Activated T-cell treated with anti-CD3 and anti-CD28 coated beads, Interleukin-2, amount 50 U/mL, for 4 hours (primary cell): ENCODE measurements around the gene GMPR. TPM values are rescaled to one million over a fixed set of nuclear protein-coding genes. Genes with fewer than 3 reads are reported as not detected.
"Not testable (repeated sequence)": the region's sequence is repeated elsewhere in the genome, so short reads cannot be mapped to it uniquely, and the experiment has no call there.

Source experiments
- ATAC-seq, 2 donors: fragments of 200-7000 bp; cut with Tn5 transposase; one replicate each; pipeline ENCODE4 v1.10.0; 2021
- DNase-seq: peaks from one replicate; pipeline ENCODE4 v3.0.0-alpha.2; 2020
- H3K27me3 Mint-ChIP-seq: one replicate; pipeline ENCODE4 v1.8.0; 2021; ENCODE audit warnings: low read depth, mixed read lengths
- H3K36me3 Mint-ChIP-seq: one replicate; pipeline ENCODE4 v1.8.0; 2022; ENCODE audit warnings: mixed read lengths; ENCODE audit not compliant: insufficient read depth
- H3K4me1 Mint-ChIP-seq: one replicate; pipeline ENCODE4 v1.8.0; 2021; ENCODE audit warnings: low read depth, mixed read lengths
- H3K4me3 Mint-ChIP-seq: one replicate; pipeline ENCODE4 v1.8.0; 2021; ENCODE audit warnings: mild to moderate bottlenecking, moderate library complexity, mixed read lengths
- H3K9me3 Mint-ChIP-seq: one replicate; pipeline ENCODE4 v1.8.0; 2021; ENCODE audit warnings: mixed read lengths
- total RNA-seq, 3 donors: library from RNA; stranded (reverse); gene quantifications; one replicate each; pipeline ENCODE4 v1.2.1, GENCODE V29; 2021

Gene GMPR
- total RNA-seq, 3 donors from 2014 or later, result 0.38 to 1.2 (median 0.58) TPM

GRCh38 chr6:16212276-16212675 lies 26.1 kb upstream of the GMPR start:
- Mint-ChIP-seq H3K4me1 (no peaks in the 10 kb centered on the region), H3K36me3 (no peaks in the 10 kb centered on the region), H3K4me3 (no peak overlapping the region), H3K27me3 (peaks cover 40% of the 10 kb centered on the region), H3K9me3 (no peaks in the 10 kb centered on the region)
- DNase-seq, result no peak
- ATAC-seq, result no peak

GRCh38 chr6:16216501-16217155 lies 21.8 kb upstream of the GMPR start:
- DNase-seq, result no peak
- Mint-ChIP-seq H3K27me3 (peaks cover 48% of the 10 kb centered on the region), H3K9me3 (no peaks in the 10 kb centered on the region), H3K36me3 (no peaks in the 10 kb centered on the region), H3K4me1 (no peaks in the 10 kb centered on the region), H3K4me3 (no peak overlapping the region)
- ATAC-seq, result no peak

- DNase-seq (no peak), ATAC-seq (no peak)
- no peaks in the 10 kb centered on the region for H3K9me3 Mint-ChIP-seq
- no peak overlapping the region for H3K4me3 Mint-ChIP-seq
- H3K36me3 Mint-ChIP-seq, result no peaks in the 10 kb centered on the region
- peaks cover 42% of the 10 kb centered on the region for H3K27me3 Mint-ChIP-seq
- H3K4me1 Mint-ChIP-seq, result no peaks in the 10 kb centered on the region
Measured at GRCh38 chr6:16217156-16217721, 21.1 kb upstream of the GMPR start.

- Mint-ChIP-seq H3K27me3 (peaks cover 10% of the 10 kb centered on the region), H3K4me3 (no peak overlapping the region), H3K36me3 (no peaks in the 10 kb centered on the region), H3K4me1 (no peaks in the 10 kb centered on the region), H3K9me3 (no peaks in the 10 kb centered on the region)
- peak in 1 of 2 donors; percentile 54 for ATAC-seq
- no peak for DNase-seq
Measured at GRCh38 chr6:16222826-16223225, 15.6 kb upstream of the GMPR start.

DNA sequence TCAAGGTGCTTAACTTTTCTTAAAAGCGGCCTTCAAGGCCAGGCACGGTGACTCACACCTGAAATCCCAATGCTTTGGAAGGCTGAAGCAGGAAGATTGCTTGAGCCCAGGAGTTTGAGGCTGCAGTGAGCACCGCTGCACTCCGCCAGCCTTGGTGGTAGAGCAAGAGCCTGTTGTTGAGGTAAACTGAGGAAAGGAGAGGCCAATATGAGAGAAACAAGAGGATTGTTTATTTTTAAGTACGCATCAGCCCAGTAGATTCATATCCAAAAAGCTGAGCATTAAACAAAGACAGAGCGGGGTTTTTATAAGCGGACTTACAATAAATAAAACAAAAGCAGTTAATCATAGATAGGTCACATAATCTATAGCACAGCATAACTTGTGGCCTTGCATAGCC lies 15.0 kb upstream of the GMPR start:
- H3K9me3 Mint-ChIP-seq, result no peaks in the 10 kb centered on the region
- peaks cover 8% of the 10 kb centered on the region for H3K27me3 Mint-ChIP-seq
- no peak overlapping the region for H3K4me3 Mint-ChIP-seq
- no peaks in the 10 kb centered on the region for H3K4me1 Mint-ChIP-seq
- H3K36me3 Mint-ChIP-seq, result no peaks in the 10 kb centered on the region
- ATAC-seq (no peak), DNase-seq (no peak)

GRCh38 chr6:16224409-16224808 lies 14.0 kb upstream of the GMPR start:
- ATAC-seq, result no peak
- no peak overlapping the region for H3K4me3 Mint-ChIP-seq

DNA sequence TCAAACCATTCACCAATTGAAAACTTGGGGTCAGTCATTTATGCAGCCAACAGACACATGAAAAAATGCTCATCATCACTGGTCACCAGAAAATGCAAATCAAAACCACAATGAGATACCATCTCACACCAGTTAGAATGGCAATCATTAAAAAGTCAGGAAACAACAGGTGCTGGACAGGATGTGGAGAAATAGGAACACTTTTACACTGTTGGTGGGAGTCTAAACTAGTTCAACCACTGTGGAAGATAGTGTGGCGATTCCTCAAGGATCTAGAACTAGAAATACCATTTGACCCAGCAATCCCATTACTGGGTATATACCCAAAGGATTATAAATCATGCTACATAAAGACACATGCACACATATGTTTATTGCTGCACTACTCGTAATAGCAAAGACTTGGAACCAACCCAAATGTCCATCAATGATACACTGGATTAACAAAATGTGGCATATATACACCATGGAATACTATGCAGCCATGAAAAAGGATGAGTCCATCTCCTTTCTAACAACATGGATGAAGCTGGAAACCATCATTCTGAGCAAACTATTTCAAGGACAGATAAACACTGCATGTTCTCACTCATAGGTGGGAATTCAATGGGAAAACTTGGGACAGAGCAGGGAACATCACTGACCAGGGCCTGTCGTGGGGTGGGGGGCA lies 13.2 kb upstream of the GMPR start:
- ATAC-seq, H3K4me1 Mint-ChIP-seq, H3K9me3 Mint-ChIP-seq, DNase-seq, H3K27me3 Mint-ChIP-seq, H3K36me3 Mint-ChIP-seq, H3K4me3 Mint-ChIP-seq: not testable (repeated sequence)

More at GRCh38 chr6:16224409-16224808, 14.0 kb upstream of the GMPR start:
- no peak for DNase-seq
- H3K27me3 Mint-ChIP-seq, result peaks cover 5% of the 10 kb centered on the region
- no peaks in the 10 kb centered on the region for H3K4me1 Mint-ChIP-seq
- no peaks in the 10 kb centered on the region for H3K9me3 Mint-ChIP-seq
- H3K36me3 Mint-ChIP-seq, result no peaks in the 10 kb centered on the region

- not testable (repeated sequence) for H3K9me3 Mint-ChIP-seq, ATAC-seq, DNase-seq, H3K36me3 Mint-ChIP-seq, H3K4me1 Mint-ChIP-seq, H3K27me3 Mint-ChIP-seq, H3K4me3 Mint-ChIP-seq
Measured at GRCh38 chr6:16226117-16227047, 12.0 kb upstream of the GMPR start.

DNA sequence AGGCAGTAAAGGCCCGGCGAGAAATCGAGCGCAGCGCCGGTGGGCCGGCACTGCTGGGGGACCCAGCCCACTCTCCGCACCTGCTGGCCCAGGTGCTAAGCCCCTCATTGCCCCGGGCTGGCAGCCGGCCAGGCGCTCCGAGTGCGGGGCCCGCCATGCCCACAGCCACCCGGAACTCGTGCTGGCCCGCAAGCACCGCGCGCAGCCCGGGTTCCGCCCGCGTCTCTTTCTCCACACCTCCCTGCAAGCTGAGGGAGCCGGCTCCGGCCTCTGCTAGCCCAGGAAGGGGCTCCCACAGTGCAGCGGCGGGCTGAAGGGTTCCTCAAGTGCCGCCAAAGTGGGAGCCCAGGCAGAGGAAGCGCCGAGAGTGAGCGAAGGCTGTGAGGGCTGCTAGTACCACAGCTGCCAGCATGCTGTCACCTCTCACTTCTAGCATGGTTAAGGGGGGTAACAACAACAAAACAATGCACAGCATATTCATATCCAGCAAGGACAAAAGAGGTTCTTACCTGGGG lies 11.3 kb upstream of the GMPR start:
- DNase-seq (no peak), ATAC-seq (no peak)
- Mint-ChIP-seq H3K36me3 (no peaks in the 10 kb centered on the region), H3K9me3 (no peaks in the 10 kb centered on the region), H3K27me3 (peaks cover 5% of the 10 kb centered on the region), H3K4me3 (no peak overlapping the region), H3K4me1 (no peaks in the 10 kb centered on the region)

DNA sequence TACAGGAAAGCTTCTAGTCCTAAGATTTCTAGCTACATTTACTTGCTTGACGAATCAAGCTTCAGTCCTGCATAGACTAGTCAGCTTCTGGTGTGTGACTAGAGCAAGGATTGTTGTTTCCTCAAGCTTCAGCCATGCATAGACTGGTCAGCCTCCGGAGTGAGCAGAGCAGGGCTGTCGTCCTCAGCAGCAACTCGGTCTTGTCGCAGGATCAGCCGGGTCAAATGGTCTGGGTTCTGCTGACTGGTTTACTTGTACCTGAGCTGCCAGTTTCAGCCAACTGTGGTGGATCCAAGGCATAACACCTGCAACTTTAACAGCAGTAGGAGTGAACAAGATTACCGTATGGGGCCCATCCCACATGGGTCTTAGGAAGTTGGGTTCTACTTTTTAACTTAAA lies 10.8 kb upstream of the GMPR start:
- no peak overlapping the region for H3K4me3 Mint-ChIP-seq
- no peaks in the 10 kb centered on the region for H3K36me3 Mint-ChIP-seq
- DNase-seq, result no peak
- ATAC-seq, result no peak
- H3K27me3 Mint-ChIP-seq, result peaks cover 8% of the 10 kb centered on the region
- H3K4me1 Mint-ChIP-seq, result no peaks in the 10 kb centered on the region
- H3K9me3 Mint-ChIP-seq, result no peaks in the 10 kb centered on the region

DNA sequence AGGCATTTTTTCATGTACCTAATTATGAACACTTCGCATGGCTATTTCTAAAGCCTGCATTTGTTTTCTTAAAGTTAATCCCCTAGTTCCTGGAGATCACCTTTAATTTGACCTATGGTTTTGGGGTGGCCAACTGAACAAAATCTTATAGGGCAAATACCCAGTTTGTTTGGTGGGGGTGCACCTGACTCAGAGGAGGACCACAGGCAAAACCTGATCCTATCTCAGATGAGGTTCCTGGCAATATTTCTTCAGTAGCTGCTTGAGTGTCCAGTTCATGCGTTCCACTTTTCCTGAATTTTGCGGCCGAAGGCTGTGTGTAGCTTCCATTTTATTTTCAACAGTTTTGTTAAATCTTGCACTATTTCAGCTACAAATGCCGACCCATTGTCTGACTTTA lies 10.3 kb upstream of the GMPR start:
- H3K9me3 Mint-ChIP-seq, result no peaks in the 10 kb centered on the region
- no peak for DNase-seq
- peaks cover 8% of the 10 kb centered on the region for H3K27me3 Mint-ChIP-seq
- ATAC-seq, result no peak
- no peaks in the 10 kb centered on the region for H3K4me1 Mint-ChIP-seq
- H3K4me3 Mint-ChIP-seq, result no peak overlapping the region
- no peaks in the 10 kb centered on the region for H3K36me3 Mint-ChIP-seq

GRCh38 chr6:16228709-16229665 lies 9.4 kb upstream of the GMPR start:
- Mint-ChIP-seq H3K4me1 (no peaks in the 10 kb centered on the region), H3K9me3 (no peaks in the 10 kb centered on the region)

GRCh38 chr6:16229700-16230099 lies 8.7 kb upstream of the GMPR start:
- Mint-ChIP-seq H3K27me3 (peaks cover 18% of the 10 kb centered on the region), H3K9me3 (no peaks in the 10 kb centered on the region), H3K4me3 (no peak overlapping the region), H3K36me3 (no peaks in the 10 kb centered on the region), H3K4me1 (no peaks in the 10 kb centered on the region)
- ATAC-seq (no peak), DNase-seq (no peak)

More at GRCh38 chr6:16228709-16229665, 9.4 kb upstream of the GMPR start:
- ATAC-seq (no peak), DNase-seq (no peak)
- Mint-ChIP-seq H3K36me3 (no peaks in the 10 kb centered on the region), H3K4me3 (no peak overlapping the region), H3K27me3 (peaks cover 10% of the 10 kb centered on the region)
